K562 (cell line): ENCODE measurements around the gene LRFN4. TPM values are rescaled to one million over a fixed set of nuclear protein-coding genes. Genes with fewer than 3 reads are reported as not detected.

Experiments
- ATAC-seq: fragments of 200-7000 bp; cut with Tn5 transposase; 3 replicates; pipeline ENCODE4 v1.9.1; 2020; ENCODE audit warnings: moderate library complexity
- BruUV-seq: library from RNA; stranded (reverse); fragments of 400-500 nt; replicated peaks from 2 replicates; lab custom pipeline; 2021; lab: Mats Ljungman, UMichigan
- CTCF ChIA-PET: fragments of 300-600 bp; formaldehyde crosslinking; extraction: SDS; loops from one replicate; lab custom pipeline; 2021; ENCODE audit warnings: low intra/inter-chr PET ratio; lab: Yijun Ruan, JAX
- POLR2A ChIA-PET: fragments of 300-600, 350-650 bp; sonication (Branson Sonifier 250); formaldehyde crosslinking; extraction: SDS; loops from one replicate; lab custom pipeline; 2021; ENCODE audit warnings: antibody characterized with exemption, inconsistent platforms; lab: Yijun Ruan, JAX
- DNase-seq, 4 experiments: peaks; one replicate each; pipeline versions ENCODE4 v3.0.0 to v3.0.0-alpha.2; 2011 to 2018; ENCODE audit warnings: low spot score in 3 of 4, mixed read lengths in 3 of 4; ENCODE audit errors: extremely low read depth in 1 of 4
- FAIRE-seq: peaks from 2 replicates; lab custom pipeline; 2011; peaks lifted over from hg19 to GRCh38; lab: Jason Lieb, UNC
- H2AFZ ChIP-seq: 2 replicates; pipeline ENCODE4 v1.6.0; 2011; ENCODE audit warnings: low read depth, low read length, control low read depth, inconsistent platforms
- H3K27ac ChIP-seq: fragments of 200-600 bp; 3 replicates; pipeline ENCODE4 v1.8.0; 2011; ENCODE audit warnings: low read depth, mild to moderate bottlenecking, control low read depth, inconsistent platforms, low read length, moderate library complexity, mixed read lengths; ENCODE audit errors: extremely low read depth
- H3K27me3 ChIP-seq, 2 experiments: fragments of 300-600 bp in 1 of 2; 2 replicates in 1 of 2; 3 replicates in 1 of 2; pipeline versions ENCODE4 v1.6.0 to v1.8.0; 2011; ENCODE audit warnings: inconsistent platforms in 2 of 2, low read length in 2 of 2, mild to moderate bottlenecking in 1 of 2, mixed read lengths in 1 of 2, moderate library complexity in 1 of 2; ENCODE audit not compliant: control insufficient read depth in 2 of 2, insufficient read depth in 2 of 2
- H3K36me3 ChIP-seq: fragments of 300-600 bp; 3 replicates; pipeline ENCODE4 v1.8.0; 2011; ENCODE audit warnings: mild to moderate bottlenecking, low read length, inconsistent platforms; ENCODE audit not compliant: control insufficient read depth, insufficient read depth
- H3K4me1 ChIP-seq, 2 experiments: fragments of 200-600 bp in 1 of 2; replicated peaks in 1 of 2; 2 replicates in 1 of 2; 3 replicates in 1 of 2; pipeline versions ENCODE4 v1.5.1 to v1.8.0; 2011; ENCODE audit warnings: inconsistent platforms in 2 of 2, low read length in 2 of 2, mild to moderate bottlenecking in 1 of 2, mixed read lengths in 1 of 2, moderate library complexity in 1 of 2; ENCODE audit not compliant: control insufficient read depth in 2 of 2, insufficient read depth in 2 of 2
- H3K4me2 ChIP-seq: 2 replicates; pipeline ENCODE4 v1.6.1; 2011; ENCODE audit warnings: low read length, control low read depth, inconsistent platforms, mixed read lengths; ENCODE audit not compliant: insufficient read depth
- H3K4me3 ChIP-seq: fragments of 200-600 bp; sonication (generic), shearing (Covaris generic); 2 replicates; pipeline ENCODE4 v1.5.1; 2016; ENCODE audit warnings: control low read depth, inconsistent platforms
- H3K79me2 ChIP-seq: fragments of 200-600 bp; 3 replicates; pipeline ENCODE4 v1.8.0; 2011; ENCODE audit warnings: low read length, inconsistent platforms; ENCODE audit not compliant: control insufficient read depth, insufficient read depth
- H3K9ac ChIP-seq, 2 experiments: 2 replicates each; pipeline versions ENCODE4 v1.6.0 to v1.6.1; 2011; ENCODE audit warnings: low read depth in 2 of 2, low read length in 2 of 2, control low read depth in 1 of 2, inconsistent platforms in 1 of 2, mild to moderate bottlenecking in 1 of 2, mixed read lengths in 1 of 2; ENCODE audit not compliant: insufficient read depth in 1 of 2
- H3K9me1 ChIP-seq: one replicate; pipeline ENCODE4 v1.6.0; 2011; ENCODE audit warnings: inconsistent platforms, mild to moderate bottlenecking, low read length, moderate library complexity; ENCODE audit not compliant: control insufficient read depth, insufficient read depth
- H3K9me3 ChIP-seq: replicated peaks from 2 replicates; pipeline ENCODE4 v1.5.1; 2011; ENCODE audit warnings: low read depth, low read length, inconsistent platforms; ENCODE audit not compliant: control insufficient read depth, insufficient read depth
- H4K20me1 ChIP-seq: replicated peaks from 2 replicates; pipeline ENCODE4 v1.6.1; 2011; ENCODE audit warnings: low read length, inconsistent platforms, mixed read lengths; ENCODE audit not compliant: control insufficient read depth, insufficient read depth
- CBFA2T3 ChIP-seq: fragments of 450-650 bp; IDR thresholded peaks from 2 replicates; pipeline ENCODE4 v1.6.1; 2017
- CBFB ChIP-seq: sonication (generic); formaldehyde crosslinking; IDR thresholded peaks from 2 replicates; pipeline ENCODE4 v1.4.0; 2020; ENCODE audit warnings: mild to moderate bottlenecking, missing genetic modification reagents
- CSDE1 ChIP-seq, 2 experiments: fragments of 450-650 bp; IDR thresholded peaks; 2 replicates each; pipeline ENCODE4 v1.6.1; 2016; ENCODE audit warnings: mild to moderate bottlenecking in 1 of 2
- FOXK2 ChIP-seq, 2 experiments: fragments of 450-650 bp; IDR thresholded peaks in 1 of 2; conservative IDR thresholded peaks in 1 of 2; 2 replicates each; pipeline ENCODE4 v1.6.1; 2016; ENCODE audit warnings: low read depth in 2 of 2, mild to moderate bottlenecking in 1 of 2
- FOXP1 ChIP-seq: sonication (generic); formaldehyde crosslinking; IDR thresholded peaks from 2 replicates; pipeline ENCODE4 v1.8.0; 2022; ENCODE audit warnings: mild to moderate bottlenecking, missing genetic modification reagents
- IRF2 ChIP-seq: sonication (generic); formaldehyde crosslinking; IDR thresholded peaks from 2 replicates; pipeline ENCODE4 v1.8.1; 2022; ENCODE audit warnings: mild to moderate bottlenecking, missing genetic modification reagents
- NRF1 ChIP-seq, 2 experiments: fragments of 450-650 bp; IDR thresholded peaks in 1 of 2; conservative IDR thresholded peaks in 1 of 2; 2 replicates each; pipeline ENCODE4 v1.6.1; 2014; ENCODE audit warnings: mild to moderate bottlenecking in 2 of 2
- POLR2H ChIP-seq: IDR thresholded peaks from 2 replicates; pipeline ENCODE4 v1.6.1; 2016; ENCODE audit warnings: missing genetic modification characterization, low read depth, mild to moderate bottlenecking, control low read depth, missing compliant biosample characterization, moderate library complexity
- POLR3G ChIP-seq: IDR thresholded peaks from 2 replicates; pipeline ENCODE4 v1.6.1; 2011; ENCODE audit not compliant: insufficient read length, insufficient replicate concordance; ENCODE audit errors: extremely low read depth
- SREBF2 ChIP-seq: sonication (generic); formaldehyde crosslinking; IDR thresholded peaks from 2 replicates; pipeline ENCODE4 v1.4.0; 2020; ENCODE audit warnings: mild to moderate bottlenecking, missing genetic modification reagents
- TEAD1 ChIP-seq, 2 experiments: fragments of 450-650 bp in 1 of 2; sonication (generic) in 1 of 2; formaldehyde crosslinking; IDR thresholded peaks; 2 replicates each; pipeline versions ENCODE4 v1.4.0 to v1.8.0; 2020 to 2022; ENCODE audit warnings: mild to moderate bottlenecking in 2 of 2, missing genetic modification reagents in 1 of 2
- ZNF133 ChIP-seq: fragments of 250-450 bp; sonication (Bioruptor Pico); IDR thresholded peaks from 2 replicates; pipeline ENCODE4 v1.4.0; 2020; ENCODE audit warnings: mild to moderate bottlenecking
- ZNF23 ChIP-seq: fragments of 250-450 bp; sonication (Bioruptor Pico); IDR thresholded peaks from 2 replicates; pipeline ENCODE4 v1.4.0; 2020; ENCODE audit warnings: mild to moderate bottlenecking
- ZNF239 ChIP-seq: fragments of 250-450 bp; sonication (Bioruptor Pico); IDR thresholded peaks from 2 replicates; pipeline ENCODE4 v1.4.0; 2020; ENCODE audit warnings: mild to moderate bottlenecking
- ZNF79 ChIP-seq: fragments of 250-450 bp; sonication (Bioruptor Pico); IDR thresholded peaks from 2 replicates; pipeline ENCODE4 v1.4.0; 2020; ENCODE audit warnings: low read depth, mild to moderate bottlenecking, moderate library complexity
- WGBS: fragments of 100-300 bp; shearing (Covaris generic); methylation state at CpG from one replicate; pipeline ENCODE4 v1.1.6; 2016; ENCODE audit warnings: low coverage, mixed read lengths; ENCODE audit not compliant: insufficient coverage; ENCODE audit errors: missing lambda C conversion rate; 5-methylcytosine and 5-hydroxymethylcytosine counted together
- in situ Hi-C: fragments of 300-500 bp; cut with MboI; formaldehyde crosslinking; loops from 4 replicates; pipeline ENCODE4 v1.15.0; 2018; ENCODE audit warnings: inconsistent platforms, mixed read lengths
- intact Hi-C: fragments of 100-400 bp; cut with micrococcal nuclease; formaldehyde crosslinking; loops from 2 replicates; pipeline ENCODE4 v1.14.2; 2022
- polyA plus RNA-seq, 8 experiments: library from polyadenylated mRNA; depleted of rRNA in 4 of 8; stranded (reverse) in 5 of 8; unstranded in 3 of 8; fragments of >200 nt; fragmentation: Nextera tagmentation in 2 of 8; fragmentation: Illumina TruSeq in 1 of 8; extraction: Ambion mirVana in 2 of 8; extraction: Trizol in 1 of 8; gene quantifications; 2 replicates each; pipeline versions ENCODE4 v1.2.1 to v1.2.3, GENCODE V29; 2011 to 2014; ENCODE audit warnings: inconsistent platforms in 1 of 8, missing spikeins in 1 of 8
- total RNA-seq, 7 experiments: library from RNA; depleted of rRNA in 6 of 7; stranded (reverse); fragments of >200 nt in 6 of 7; fragmentation: Illumina TruSeq in 2 of 7; extraction: Trizol in 2 of 7; gene quantifications; 2 replicates each; pipeline versions ENCODE4 v1.2.1 to v1.2.3, GENCODE V29; 2011 to 2021; ENCODE audit warnings: low replicate concordance in 1 of 7
- TF ChIP-seq, protein P1 (sequence below): fragments of 450-650 bp; formaldehyde crosslinking; IDR thresholded peaks from 2 replicates; pipeline ENCODE4 v1.4.0; 2020; ENCODE audit warnings: mild to moderate bottlenecking, moderate library complexity
- TF ChIP-seq, protein P2 (sequence below): fragments of 250-450 bp; sonication (Bioruptor Pico); IDR thresholded peaks from 2 replicates; pipeline ENCODE4 v1.4.0; 2020
- TF ChIP-seq, protein P3 (sequence below): fragments of 250-450 bp; sonication (Bioruptor Pico); IDR thresholded peaks from 2 replicates; pipeline ENCODE4 v1.9.0; 2021; ENCODE audit warnings: mild to moderate bottlenecking

The LRFN4 gene
- total and polyA plus RNA-seq, 9 of the 15 experiments (the other 6 are each of a cell fraction or from before 2014, with no cell fraction given), result 0.10 to 60.1 (median 6.7) TPM

DNA sequence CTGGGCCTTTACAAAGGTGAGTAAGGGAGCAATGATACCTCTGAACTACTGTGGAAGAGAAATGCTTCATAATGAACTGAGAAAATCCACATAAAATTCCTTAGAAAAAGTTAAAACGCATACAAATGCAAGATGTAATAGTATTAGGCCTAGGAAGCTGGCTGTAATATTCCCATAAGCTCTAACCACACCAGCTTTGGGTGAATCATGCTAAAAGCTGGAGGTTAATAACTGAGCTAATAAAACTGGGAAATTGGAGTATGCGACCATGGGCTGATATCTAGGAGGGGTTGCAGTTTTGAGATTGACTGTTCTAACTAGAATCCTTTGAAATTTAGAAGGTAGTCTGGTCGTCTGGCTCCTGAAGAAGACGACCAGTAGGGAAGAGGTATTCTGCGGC lies 42.2 kb upstream of the LRFN4 start:
- DNase-seq (no peak), ATAC-seq (no peak), FAIRE-seq (no peak)
- ChIA-PET CTCF (no interaction called here), POLR2A (no interaction called here)
- intact Hi-C loops (no loop called here), in situ Hi-C loops (loop anchor here (10.0 kb wide), 1 partner anchor 260 kb away; no protein-coding TSS in a partner anchor)
- Histone ChIP-seq H2AFZ (no peak overlapping the region), H3K36me3 (no peaks in the 10 kb centered on the region; the same call in 2 of the 3 replicates), H3K79me2 (no peaks in the 10 kb centered on the region), H3K4me3 (no peak overlapping the region), H3K9me1 (no peaks in the 10 kb centered on the region), H3K4me2 (no peak overlapping the region), H3K4me1 (no peaks in the 10 kb centered on the region), H4K20me1 (no peaks in the 10 kb centered on the region), H3K27me3 (no peaks in the 10 kb centered on the region), H3K9me3 (no peaks in the 10 kb centered on the region), H3K9ac (no peak overlapping the region), H3K27ac (no peak overlapping the region)
- BruUV-seq, result no TSS peak
- WGBS, result 46% methylated on average over 5 of the region's 5 CpGs
- no peak for TF ChIP-seq POLR3G
- TF ChIP-seq TEAD1 (CRISPR knock-in tag; IDR thresholded peaks at IDR 0.05), result no peak
- no peak for TF ChIP-seq POLR2H
- TF ChIP-seq ZNF133 (CRISPR knock-in tag), result no peak
- TF ChIP-seq NRF1 (conservative IDR thresholded peaks at IDR 0.05 in 1 of 2, IDR thresholded peaks at IDR 0.05 in 1 of 2), result no peak
- no peak for TF ChIP-seq FOXP1 (CRISPR knock-in tag)
- TF ChIP-seq, protein P1, sequence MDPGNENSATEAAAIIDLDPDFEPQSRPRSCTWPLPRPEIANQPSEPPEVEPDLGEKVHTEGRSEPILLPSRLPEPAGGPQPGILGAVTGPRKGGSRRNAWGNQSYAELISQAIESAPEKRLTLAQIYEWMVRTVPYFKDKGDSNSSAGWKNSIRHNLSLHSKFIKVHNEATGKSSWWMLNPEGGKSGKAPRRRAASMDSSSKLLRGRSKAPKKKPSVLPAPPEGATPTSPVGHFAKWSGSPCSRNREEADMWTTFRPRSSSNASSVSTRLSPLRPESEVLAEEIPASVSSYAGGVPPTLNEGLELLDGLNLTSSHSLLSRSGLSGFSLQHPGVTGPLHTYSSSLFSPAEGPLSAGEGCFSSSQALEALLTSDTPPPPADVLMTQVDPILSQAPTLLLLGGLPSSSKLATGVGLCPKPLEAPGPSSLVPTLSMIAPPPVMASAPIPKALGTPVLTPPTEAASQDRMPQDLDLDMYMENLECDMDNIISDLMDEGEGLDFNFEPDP (CRISPR knock-in tag), result no peak
- no peak for TF ChIP-seq CSDE1 (IDR thresholded peaks at IDR 0.05)
- TF ChIP-seq ZNF239 (CRISPR knock-in tag), result no peak
- no peak for TF ChIP-seq FOXK2 (conservative IDR thresholded peaks at IDR 0.05 in 1 of 2, IDR thresholded peaks at IDR 0.05 in 1 of 2; ENCODE audit: low read depth in 2 of 2)
- no peak for TF ChIP-seq IRF2 (CRISPR knock-in tag)
- TF ChIP-seq CBFB (CRISPR knock-in tag), result no peak
- no peak for TF ChIP-seq CBFA2T3
- TF ChIP-seq, protein P2, sequence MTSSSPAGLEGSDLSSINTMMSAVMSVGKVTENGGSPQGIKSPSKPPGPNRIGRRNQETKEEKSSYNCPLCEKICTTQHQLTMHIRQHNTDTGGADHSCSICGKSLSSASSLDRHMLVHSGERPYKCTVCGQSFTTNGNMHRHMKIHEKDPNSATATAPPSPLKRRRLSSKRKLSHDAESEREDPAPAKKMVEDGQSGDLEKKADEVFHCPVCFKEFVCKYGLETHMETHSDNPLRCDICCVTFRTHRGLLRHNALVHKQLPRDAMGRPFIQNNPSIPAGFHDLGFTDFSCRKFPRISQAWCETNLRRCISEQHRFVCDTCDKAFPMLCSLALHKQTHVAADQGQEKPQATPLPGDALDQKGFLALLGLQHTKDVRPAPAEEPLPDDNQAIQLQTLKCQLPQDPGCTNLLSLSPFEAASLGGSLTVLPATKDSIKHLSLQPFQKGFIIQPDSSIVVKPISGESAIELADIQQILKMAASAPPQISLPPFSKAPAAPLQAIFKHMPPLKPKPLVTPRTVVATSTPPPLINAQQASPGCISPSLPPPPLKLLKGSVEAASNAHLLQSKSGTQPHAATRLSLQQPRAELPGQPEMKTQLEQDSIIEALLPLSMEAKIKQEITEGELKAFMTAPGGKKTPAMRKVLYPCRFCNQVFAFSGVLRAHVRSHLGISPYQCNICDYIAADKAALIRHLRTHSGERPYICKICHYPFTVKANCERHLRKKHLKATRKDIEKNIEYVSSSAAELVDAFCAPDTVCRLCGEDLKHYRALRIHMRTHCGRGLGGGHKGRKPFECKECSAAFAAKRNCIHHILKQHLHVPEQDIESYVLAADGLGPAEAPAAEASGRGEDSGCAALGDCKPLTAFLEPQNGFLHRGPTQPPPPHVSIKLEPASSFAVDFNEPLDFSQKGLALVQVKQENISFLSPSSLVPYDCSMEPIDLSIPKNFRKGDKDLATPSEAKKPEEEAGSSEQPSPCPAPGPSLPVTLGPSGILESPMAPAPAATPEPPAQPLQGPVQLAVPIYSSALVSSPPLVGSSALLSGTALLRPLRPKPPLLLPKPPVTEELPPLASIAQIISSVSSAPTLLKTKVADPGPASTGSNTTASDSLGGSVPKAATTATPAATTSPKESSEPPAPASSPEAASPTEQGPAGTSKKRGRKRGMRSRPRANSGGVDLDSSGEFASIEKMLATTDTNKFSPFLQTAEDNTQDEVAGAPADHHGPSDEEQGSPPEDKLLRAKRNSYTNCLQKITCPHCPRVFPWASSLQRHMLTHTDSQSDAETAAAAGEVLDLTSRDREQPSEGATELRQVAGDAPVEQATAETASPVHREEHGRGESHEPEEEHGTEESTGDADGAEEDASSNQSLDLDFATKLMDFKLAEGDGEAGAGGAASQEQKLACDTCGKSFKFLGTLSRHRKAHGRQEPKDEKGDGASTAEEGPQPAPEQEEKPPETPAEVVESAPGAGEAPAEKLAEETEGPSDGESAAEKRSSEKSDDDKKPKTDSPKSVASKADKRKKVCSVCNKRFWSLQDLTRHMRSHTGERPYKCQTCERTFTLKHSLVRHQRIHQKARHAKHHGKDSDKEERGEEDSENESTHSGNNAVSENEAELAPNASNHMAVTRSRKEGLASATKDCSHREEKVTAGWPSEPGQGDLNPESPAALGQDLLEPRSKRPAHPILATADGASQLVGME, result no peak
- no peak for TF ChIP-seq ZNF23
- TF ChIP-seq ZNF79 (CRISPR knock-in tag), result no peak
- TF ChIP-seq SREBF2, result no peak
- TF ChIP-seq, protein P3, sequence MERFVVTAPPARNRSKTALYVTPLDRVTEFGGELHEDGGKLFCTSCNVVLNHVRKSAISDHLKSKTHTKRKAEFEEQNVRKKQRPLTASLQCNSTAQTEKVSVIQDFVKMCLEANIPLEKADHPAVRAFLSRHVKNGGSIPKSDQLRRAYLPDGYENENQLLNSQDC (CRISPR knock-in tag), result no peak
